GM21360 (cell line): ENCODE measurements around the gene ZNF471.

ENCODE experiments used
- ATAC-seq: cut with Tn5 transposase; IDR thresholded peaks from one replicate; pipeline ENCODE4 v1.9.1; 2021; ENCODE audit warnings: mild to moderate bottlenecking, moderate library complexity; ENCODE audit not compliant: unreplicated experiment

The ZNF471 gene

DNA sequence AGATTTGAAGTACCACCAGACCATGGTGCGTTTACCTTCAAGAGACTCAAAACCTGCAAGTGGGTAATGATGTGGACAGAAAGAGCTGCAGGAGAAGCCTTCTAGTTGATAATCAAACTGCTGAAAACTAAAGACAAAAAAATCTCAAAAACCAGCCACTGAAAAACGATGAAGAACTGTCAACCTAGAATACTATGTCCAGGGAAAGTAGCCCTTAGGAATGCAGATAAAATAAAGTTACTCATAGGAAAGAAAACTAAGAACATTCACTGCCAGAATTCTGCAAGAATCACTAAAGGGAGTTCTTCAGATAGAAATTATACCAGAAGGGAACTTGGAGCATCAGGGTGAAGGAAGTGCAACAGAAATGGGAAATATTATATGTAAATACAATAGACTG is 64.9 kb downstream of the ZNF471 start:
- no peak for ATAC-seq

DNA sequence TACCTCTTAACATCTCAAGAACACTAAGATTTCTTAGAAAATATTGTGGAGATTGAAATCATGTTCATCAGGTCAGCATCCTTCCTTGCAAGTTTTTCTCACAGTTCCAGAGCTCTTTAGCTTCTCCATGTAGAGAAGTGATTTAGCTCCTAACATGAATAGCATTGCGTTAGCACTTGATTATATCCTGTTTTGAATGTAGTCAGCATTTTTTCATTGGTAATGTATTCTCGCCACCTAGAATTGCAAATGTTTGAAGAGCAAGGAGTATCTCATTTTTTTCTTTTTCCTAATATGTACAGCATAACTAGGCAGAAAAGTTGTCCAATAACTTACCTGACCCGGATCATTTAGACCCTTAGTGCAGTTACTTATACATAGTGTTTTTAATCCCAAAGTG is 66.3 kb downstream of the ZNF471 start:
- ATAC-seq: no peak

DNA sequence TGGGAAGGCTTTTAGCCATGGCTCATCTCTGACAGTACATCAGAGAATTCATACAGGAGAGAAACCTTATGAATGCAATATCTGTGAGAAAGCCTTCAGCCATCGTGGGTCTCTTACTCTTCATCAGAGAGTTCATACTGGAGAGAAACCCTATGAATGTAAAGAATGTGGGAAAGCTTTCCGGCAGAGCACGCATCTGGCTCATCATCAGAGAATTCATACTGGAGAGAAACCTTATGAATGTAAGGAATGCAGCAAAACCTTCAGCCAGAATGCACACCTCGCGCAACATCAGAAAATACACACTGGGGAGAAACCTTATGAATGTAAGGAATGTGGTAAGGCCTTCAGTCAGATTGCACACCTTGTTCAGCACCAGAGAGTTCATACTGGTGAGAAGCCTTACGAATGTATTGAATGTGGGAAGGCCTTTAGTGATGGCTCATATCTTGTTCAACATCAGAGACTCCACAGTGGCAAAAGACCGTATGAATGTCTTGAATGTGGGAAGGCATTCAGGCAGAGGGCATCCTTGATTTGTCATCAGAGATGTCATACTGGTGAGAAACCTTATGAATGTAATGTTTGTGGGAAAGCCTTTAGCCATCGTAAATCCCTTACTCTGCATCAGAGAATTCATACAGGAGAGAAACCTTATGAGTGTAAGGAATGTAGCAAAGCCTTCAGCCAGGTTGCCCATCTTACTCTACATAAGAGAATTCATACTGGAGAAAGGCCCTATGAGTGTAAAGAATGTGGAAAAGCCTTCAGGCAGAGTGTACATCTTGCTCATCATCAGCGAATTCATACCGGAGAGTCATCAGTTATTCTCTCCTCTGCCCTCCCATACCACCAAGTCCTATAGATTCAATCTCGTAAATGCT is 70.3 kb downstream of the ZNF471 start:
- no peak for ATAC-seq
